ENCODE results near the gene TTC9. TPM values are rescaled to one million over a fixed set of nuclear protein-coding genes. Genes with fewer than 3 reads are reported as not detected.
A peak's percentile ranks its signal among the peaks of the same experiment; 100 is the strongest.

Gene TTC9
- total and polyA plus RNA-seq, 2 donors = 1.8 to 6.1 TPM

- Histone ChIP-seq H3K4me1 (ENCODE audit: control insufficient read depth in 2 of 2, insufficient read depth in 2 of 2, low read length in 2 of 2) (peaks cover 11 to 20% of the 10 kb centered on the region in 2 donors), H3K36me3 (ENCODE audit: control insufficient read depth in 2 of 2, insufficient read depth in 2 of 2, low read length in 1 of 2) (no peaks in the 10 kb centered on the region), H3K4me3 (ENCODE audit: low read length in 2 of 2) (no peak overlapping the region), H3K9me3 (ENCODE audit: control insufficient read depth in 2 of 2, insufficient read depth in 1 of 2, low read length in 1 of 2) (peaks cover 0 to 1% of the 10 kb centered on the region in 2 donors), H3K27me3 (ENCODE audit: control insufficient read depth in 2 of 2, insufficient read depth in 1 of 2, low read length in 1 of 2) (peaks cover 0 to 31% of the 10 kb centered on the region in 2 donors), H3K27ac (ENCODE audit: low read depth in 1 of 2, low read length in 1 of 2) (no peak overlapping the region)
- no peak for DNase-seq (ENCODE audit: low read depth in 6 of 9, low spot score in 9 of 9)
- 43% methylated on average over 2 of the region's 2 CpGs for WGBS
These were observed 3.3 kb upstream of the TTC9 start for GRCh38 chr14:70638416-70638815.

- WGBS = under 1% methylated on average over 28 of the region's 28 CpGs
- Histone ChIP-seq H3K36me3 (ENCODE audit: control insufficient read depth in 2 of 2, insufficient read depth in 2 of 2, low read length in 1 of 2) (no peaks in the 10 kb centered on the region), H3K4me1 (ENCODE audit: control insufficient read depth in 2 of 2, insufficient read depth in 2 of 2, low read length in 2 of 2) (peaks cover 18 to 29% of the 10 kb centered on the region in 2 donors), H3K27me3 (ENCODE audit: control insufficient read depth in 2 of 2, insufficient read depth in 1 of 2, low read length in 1 of 2) (peaks cover 0 to 32% of the 10 kb centered on the region in 2 donors), H3K27ac (ENCODE audit: low read depth in 1 of 2, low read length in 1 of 2) (peak overlapping the region; percentile 60 to 84), H3K9me3 (ENCODE audit: control insufficient read depth in 2 of 2, insufficient read depth in 1 of 2, low read length in 1 of 2) (peaks cover 0 to 1% of the 10 kb centered on the region in 2 donors), H3K4me3 (ENCODE audit: low read length in 2 of 2) (peak overlapping the region; percentile 44 to 68)
- DNase-seq (ENCODE audit: low read depth in 6 of 9, low spot score in 9 of 9) = peak in 3 of 9 donors; percentile 15 to 49 (median 43)
These were observed 673 bp upstream of the TTC9 start for GRCh38 chr14:70640938-70641547.

GRCh38 chr14:70642303-70643235 is 853 bp downstream of the TTC9 start:
- peaks cover 31 to 38% of the 10 kb centered on the region in 2 donors for H3K4me1 ChIP-seq (ENCODE audit: control insufficient read depth in 2 of 2, insufficient read depth in 2 of 2, low read length in 2 of 2)
- DNase-seq (ENCODE audit: low read depth in 6 of 9, low spot score in 9 of 9) = peak in 3 of 9 donors; percentile 26 to 53 (median 51)
- H3K27me3 ChIP-seq (ENCODE audit: control insufficient read depth in 2 of 2, insufficient read depth in 1 of 2, low read length in 1 of 2) = peaks cover 0 to 32% of the 10 kb centered on the region in 2 donors
- peaks cover 0 to 1% of the 10 kb centered on the region in 2 donors for H3K9me3 ChIP-seq (ENCODE audit: control insufficient read depth in 2 of 2, insufficient read depth in 1 of 2, low read length in 1 of 2)
- peak overlapping the region; percentile 68 to 71 for H3K4me3 ChIP-seq (ENCODE audit: low read length in 2 of 2)
- under 1% methylated on average over 51 of the region's 51 CpGs for WGBS
- H3K27ac ChIP-seq (ENCODE audit: low read depth in 1 of 2, low read length in 1 of 2) = peak overlapping the region; percentile 80 to 84
- H3K36me3 ChIP-seq (ENCODE audit: control insufficient read depth in 2 of 2, insufficient read depth in 2 of 2, low read length in 1 of 2) = no peaks in the 10 kb centered on the region

GRCh38 chr14:70643967-70644366 is 2.3 kb downstream of the TTC9 start:
- peaks cover 0 to 1% of the 10 kb centered on the region in 2 donors for H3K9me3 ChIP-seq (ENCODE audit: control insufficient read depth in 2 of 2, insufficient read depth in 1 of 2, low read length in 1 of 2)
- 94% methylated on average over 5 of the region's 5 CpGs for WGBS
- H3K4me3 ChIP-seq (ENCODE audit: low read length in 2 of 2) = peak overlapping the region; percentile 68 to 71
- no peak overlapping the region for H3K27ac ChIP-seq (ENCODE audit: low read depth in 1 of 2, low read length in 1 of 2)
- no peaks in the 10 kb centered on the region for H3K36me3 ChIP-seq (ENCODE audit: control insufficient read depth in 2 of 2, insufficient read depth in 2 of 2, low read length in 1 of 2)
- H3K4me1 ChIP-seq (ENCODE audit: control insufficient read depth in 2 of 2, insufficient read depth in 2 of 2, low read length in 2 of 2) = peaks cover 37 to 40% of the 10 kb centered on the region in 2 donors
- DNase-seq (ENCODE audit: low read depth in 6 of 9, low spot score in 9 of 9) = no peak
- peaks cover 0 to 32% of the 10 kb centered on the region in 2 donors for H3K27me3 ChIP-seq (ENCODE audit: control insufficient read depth in 2 of 2, insufficient read depth in 1 of 2, low read length in 1 of 2)

GRCh38 chr14:70645892-70646291 is 4.2 kb downstream of the TTC9 start:
- Histone ChIP-seq H3K27ac (ENCODE audit: low read depth in 1 of 2, low read length in 1 of 2) (no peak overlapping the region), H3K4me1 (ENCODE audit: control insufficient read depth in 2 of 2, insufficient read depth in 2 of 2, low read length in 2 of 2) (peaks cover 33 to 34% of the 10 kb centered on the region in 2 donors), H3K9me3 (ENCODE audit: control insufficient read depth in 2 of 2, insufficient read depth in 1 of 2, low read length in 1 of 2) (no peaks in the 10 kb centered on the region), H3K27me3 (ENCODE audit: control insufficient read depth in 2 of 2, insufficient read depth in 1 of 2, low read length in 1 of 2) (peaks cover 0 to 20% of the 10 kb centered on the region in 2 donors), H3K4me3 (ENCODE audit: low read length in 2 of 2) (no peak overlapping the region), H3K36me3 (ENCODE audit: control insufficient read depth in 2 of 2, insufficient read depth in 2 of 2, low read length in 1 of 2) (no peaks in the 10 kb centered on the region)
- no peak for DNase-seq (ENCODE audit: low read depth in 6 of 9, low spot score in 9 of 9)
- 99% methylated on average over 6 of the region's 6 CpGs for WGBS

- DNase-seq (ENCODE audit: low read depth in 6 of 9, low spot score in 9 of 9) = peak in 1 of 9 donors; percentile 34
- H3K9me3 ChIP-seq (ENCODE audit: control insufficient read depth in 2 of 2, insufficient read depth in 1 of 2, low read length in 1 of 2) = no peaks in the 10 kb centered on the region
- WGBS = 22% methylated on average over 2 of the region's 2 CpGs
- H3K27ac ChIP-seq (ENCODE audit: low read depth in 1 of 2, low read length in 1 of 2) = peak overlapping the region; percentile 19 to 46
- H3K4me3 ChIP-seq (ENCODE audit: low read length in 2 of 2) = no peak overlapping the region
- peaks cover 30% of the 10 kb centered on the region in 2 donors for H3K4me1 ChIP-seq (ENCODE audit: control insufficient read depth in 2 of 2, insufficient read depth in 2 of 2, low read length in 2 of 2)
- H3K36me3 ChIP-seq (ENCODE audit: control insufficient read depth in 2 of 2, insufficient read depth in 2 of 2, low read length in 1 of 2) = no peaks in the 10 kb centered on the region
- H3K27me3 ChIP-seq (ENCODE audit: control insufficient read depth in 2 of 2, insufficient read depth in 1 of 2, low read length in 1 of 2) = peaks cover 0 to 15% of the 10 kb centered on the region in 2 donors
These were observed 5.0 kb downstream of the TTC9 start for GRCh38 chr14:70646705-70647104.

GRCh38 chr14:70648346-70648745 is 6.6 kb downstream of the TTC9 start:
- DNase-seq (ENCODE audit: low read depth in 6 of 9, low spot score in 9 of 9) = no peak
- no peak overlapping the region for H3K27ac ChIP-seq (ENCODE audit: low read depth in 1 of 2, low read length in 1 of 2)
- peaks cover 0 to 2% of the 10 kb centered on the region in 2 donors for H3K27me3 ChIP-seq (ENCODE audit: control insufficient read depth in 2 of 2, insufficient read depth in 1 of 2, low read length in 1 of 2)
- peaks cover 0 to 4% of the 10 kb centered on the region in 2 donors for H3K36me3 ChIP-seq (ENCODE audit: control insufficient read depth in 2 of 2, insufficient read depth in 2 of 2, low read length in 1 of 2)
- H3K4me1 ChIP-seq (ENCODE audit: control insufficient read depth in 2 of 2, insufficient read depth in 2 of 2, low read length in 2 of 2) = peaks cover 20 to 26% of the 10 kb centered on the region in 2 donors
- no peaks in the 10 kb centered on the region for H3K9me3 ChIP-seq (ENCODE audit: control insufficient read depth in 2 of 2, insufficient read depth in 1 of 2, low read length in 1 of 2)
- no peak overlapping the region for H3K4me3 ChIP-seq (ENCODE audit: low read length in 2 of 2)

- Histone ChIP-seq H3K4me3 (ENCODE audit: low read length in 2 of 2) (no peak overlapping the region), H3K4me1 (ENCODE audit: control insufficient read depth in 2 of 2, insufficient read depth in 2 of 2, low read length in 2 of 2) (peaks cover 26 to 30% of the 10 kb centered on the region in 2 donors), H3K9me3 (ENCODE audit: control insufficient read depth in 2 of 2, insufficient read depth in 1 of 2, low read length in 1 of 2) (no peaks in the 10 kb centered on the region), H3K27me3 (ENCODE audit: control insufficient read depth in 2 of 2, insufficient read depth in 1 of 2, low read length in 1 of 2) (no peaks in the 10 kb centered on the region), H3K27ac (ENCODE audit: low read depth in 1 of 2, low read length in 1 of 2) (no peak overlapping the region), H3K36me3 (ENCODE audit: control insufficient read depth in 2 of 2, insufficient read depth in 2 of 2, low read length in 1 of 2) (peaks cover 0 to 4% of the 10 kb centered on the region in 2 donors)
- WGBS = 96% methylated on average over 4 of the region's 4 CpGs
- DNase-seq (ENCODE audit: low read depth in 6 of 9, low spot score in 9 of 9) = no peak
These were observed 8.1 kb downstream of the TTC9 start for GRCh38 chr14:70649803-70650202.

- no peak for DNase-seq (ENCODE audit: low read depth in 6 of 9, low spot score in 9 of 9)
- Histone ChIP-seq H3K27me3 (ENCODE audit: control insufficient read depth in 2 of 2, insufficient read depth in 1 of 2, low read length in 1 of 2) (no peaks in the 10 kb centered on the region), H3K4me1 (ENCODE audit: control insufficient read depth in 2 of 2, insufficient read depth in 2 of 2, low read length in 2 of 2) (peaks cover 29 to 35% of the 10 kb centered on the region in 2 donors), H3K9me3 (ENCODE audit: control insufficient read depth in 2 of 2, insufficient read depth in 1 of 2, low read length in 1 of 2) (no peaks in the 10 kb centered on the region), H3K4me3 (ENCODE audit: low read length in 2 of 2) (no peak overlapping the region), H3K36me3 (ENCODE audit: control insufficient read depth in 2 of 2, insufficient read depth in 2 of 2, low read length in 1 of 2) (peaks cover 0 to 4% of the 10 kb centered on the region in 2 donors), H3K27ac (ENCODE audit: low read depth in 1 of 2, low read length in 1 of 2) (no peak overlapping the region)
- WGBS = 96% methylated on average over 5 of the region's 5 CpGs
These were observed 9.8 kb downstream of the TTC9 start for GRCh38 chr14:70651522-70651921.
